ENCODE data around the gene SLC12A7.
"Not testable (repeated sequence)": the region's sequence is repeated elsewhere in the genome, so short reads cannot be mapped to it uniquely, and the experiment has no call there.

Gene SLC12A7

DNA sequence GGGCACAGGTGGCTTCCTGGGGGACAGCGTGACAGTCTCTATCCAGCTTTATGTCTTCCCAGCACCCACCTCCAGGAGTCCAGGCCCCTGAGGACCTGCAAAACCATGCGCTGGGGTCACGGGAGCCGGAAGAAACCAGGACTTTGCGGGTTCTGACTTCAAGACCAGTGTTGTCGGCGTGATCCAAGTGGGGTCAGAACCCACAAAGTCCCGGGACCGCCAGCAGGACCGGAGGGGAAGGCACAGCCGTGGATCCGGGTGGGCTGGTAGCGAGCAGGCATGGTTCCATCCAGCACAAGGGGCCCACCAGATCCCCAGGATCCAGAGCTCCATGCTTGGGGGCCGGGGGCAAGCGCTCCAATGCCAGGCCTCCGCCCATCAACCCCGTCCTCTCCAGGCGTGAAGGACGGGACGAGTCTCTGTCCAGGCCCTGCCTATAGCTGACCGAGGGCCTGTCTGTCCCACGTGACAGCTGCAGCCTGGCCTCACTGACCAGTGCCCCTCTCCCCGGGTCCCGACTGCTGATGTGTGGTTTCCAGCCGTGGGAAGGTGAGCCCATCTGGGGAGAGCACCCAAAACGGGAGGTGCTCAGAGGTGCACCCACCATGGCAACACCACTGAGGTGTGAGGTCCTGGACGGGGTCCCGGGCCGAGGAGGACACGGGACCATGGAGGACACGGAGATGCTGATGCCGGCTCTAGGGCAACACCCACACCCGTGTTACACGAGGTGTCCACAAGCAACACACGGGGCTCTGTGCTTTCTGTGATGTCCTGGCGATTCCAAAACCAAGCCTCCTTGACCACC lies 48.9 kb downstream of the SLC12A7 start:
- DNase-seq (ENCODE audit: low spot score), result no peak

- DNase-seq (ENCODE audit: low spot score), result no peak
Measured at GRCh38 chr5:1061916-1062315, 49.9 kb downstream of the SLC12A7 start.

- not testable (repeated sequence) for DNase-seq (ENCODE audit: low spot score)
Measured at GRCh38 chr5:1061292-1061691, 50.6 kb downstream of the SLC12A7 start.

GRCh38 chr5:1060535-1060981 lies 51.3 kb downstream of the SLC12A7 start:
- DNase-seq (ENCODE audit: low spot score), result no peak

DNA sequence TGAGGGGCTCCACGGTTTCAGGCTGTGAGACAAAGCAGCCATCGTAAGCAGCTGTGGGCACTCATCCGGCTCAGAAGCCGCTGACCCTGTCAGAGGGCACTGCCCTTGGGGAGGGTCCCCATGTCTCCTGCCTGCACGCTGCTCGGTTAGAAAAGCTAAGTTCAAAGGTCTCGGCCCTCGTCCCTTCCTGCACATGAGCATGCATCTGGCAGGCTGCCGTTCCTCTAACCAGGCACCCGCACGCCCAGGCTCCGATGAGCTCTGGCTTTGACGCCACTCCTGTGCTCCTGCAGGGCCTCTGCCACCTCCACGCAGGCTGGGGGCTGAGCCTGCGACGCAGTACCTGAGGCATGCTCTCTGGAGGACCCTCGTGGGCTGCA lies 52.0 kb downstream of the SLC12A7 start:
- no peak for DNase-seq (ENCODE audit: low spot score)

- no peak for DNase-seq (ENCODE audit: low spot score)
Measured at GRCh38 chr5:1058988-1059883, 52.6 kb downstream of the SLC12A7 start.

- no peak for DNase-seq (ENCODE audit: low spot score)
Measured at GRCh38 chr5:1058083-1058945, 53.5 kb downstream of the SLC12A7 start.

GRCh38 chr5:1057485-1058082 lies 54.3 kb downstream of the SLC12A7 start:
- no peak for DNase-seq (ENCODE audit: low spot score)

GRCh38 chr5:1056611-1057484 lies 55.0 kb downstream of the SLC12A7 start:
- no peak for DNase-seq (ENCODE audit: low spot score)

DNA sequence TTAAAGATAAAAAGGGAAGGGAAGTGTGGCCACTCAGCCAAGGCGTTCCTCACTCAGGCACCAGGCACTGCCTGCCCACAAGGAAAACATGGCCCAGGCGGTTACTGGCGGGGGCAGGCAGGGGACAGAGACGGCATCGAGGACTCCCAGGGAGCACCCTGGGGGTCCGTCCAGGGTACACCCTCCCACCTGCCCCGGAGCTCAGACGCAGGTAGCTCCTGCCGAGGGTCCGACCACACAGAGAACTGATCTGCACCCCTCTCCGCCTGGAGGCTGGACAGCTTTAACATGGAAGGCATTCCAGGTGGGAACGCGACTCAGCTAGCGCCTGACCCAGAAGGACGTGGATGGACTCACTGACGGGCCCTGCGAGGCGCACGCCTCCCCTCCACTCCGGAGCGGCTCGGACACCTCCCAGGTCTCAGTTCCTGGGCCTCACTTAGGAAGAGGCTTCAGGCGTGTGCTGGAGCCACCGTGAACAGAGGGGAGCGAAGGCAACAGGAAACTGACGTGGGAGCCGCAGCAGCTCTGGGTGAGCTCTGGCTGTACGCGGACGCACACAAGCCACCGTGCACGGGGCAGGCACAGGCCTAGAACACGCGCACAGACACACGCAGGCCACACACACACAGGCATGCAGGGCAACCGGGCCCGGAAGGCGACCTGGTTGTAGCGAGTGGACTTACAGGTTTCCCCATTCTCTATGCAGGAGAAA lies 55.8 kb downstream of the SLC12A7 start:
- no peak for DNase-seq (ENCODE audit: low spot score)

DNA sequence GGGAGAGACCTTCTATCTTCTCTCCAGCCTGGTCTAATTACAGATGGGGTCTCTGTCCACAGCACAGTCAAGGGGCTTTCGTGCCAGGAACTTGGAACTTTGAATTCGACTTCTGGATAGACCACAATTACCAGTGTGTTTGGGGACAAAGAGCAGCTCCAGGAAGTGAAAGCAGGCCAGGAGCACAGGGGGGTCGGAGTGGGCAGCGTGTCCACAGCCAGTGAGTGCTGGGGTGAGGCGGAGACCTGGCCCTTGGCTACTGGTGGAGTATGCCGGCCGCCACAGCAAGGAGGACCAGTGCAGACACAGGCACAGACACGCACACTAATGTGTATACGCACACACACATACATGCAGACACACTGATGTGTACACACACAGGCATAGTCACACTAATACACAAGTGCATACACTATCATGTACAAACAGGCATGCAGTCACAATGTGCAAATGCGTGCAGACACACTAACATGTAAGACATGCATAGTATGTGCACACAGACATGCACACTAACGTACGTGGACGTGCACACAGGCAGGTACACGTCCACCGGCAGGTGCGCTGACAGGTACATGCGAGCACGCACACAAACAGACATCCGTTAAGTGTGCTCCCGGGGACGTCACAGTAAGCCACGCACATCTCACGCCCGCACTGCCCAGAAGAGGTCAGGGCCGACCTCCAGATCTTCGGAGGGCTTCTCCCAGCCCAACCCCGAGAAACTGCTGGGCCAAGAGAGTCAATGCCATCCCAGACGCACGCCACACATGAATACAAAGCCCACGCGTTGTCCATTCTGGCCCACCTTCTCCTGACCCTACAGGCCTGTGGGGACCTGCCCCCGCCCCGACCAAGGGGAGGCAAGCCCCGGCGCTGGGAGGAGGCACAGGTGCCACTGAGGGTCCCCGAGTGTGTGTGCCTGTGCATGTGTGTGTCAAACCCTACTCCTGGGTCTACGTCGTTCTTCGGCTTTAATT lies 56.8 kb downstream of the SLC12A7 start:
- no peak for DNase-seq (ENCODE audit: low spot score)

DNA sequence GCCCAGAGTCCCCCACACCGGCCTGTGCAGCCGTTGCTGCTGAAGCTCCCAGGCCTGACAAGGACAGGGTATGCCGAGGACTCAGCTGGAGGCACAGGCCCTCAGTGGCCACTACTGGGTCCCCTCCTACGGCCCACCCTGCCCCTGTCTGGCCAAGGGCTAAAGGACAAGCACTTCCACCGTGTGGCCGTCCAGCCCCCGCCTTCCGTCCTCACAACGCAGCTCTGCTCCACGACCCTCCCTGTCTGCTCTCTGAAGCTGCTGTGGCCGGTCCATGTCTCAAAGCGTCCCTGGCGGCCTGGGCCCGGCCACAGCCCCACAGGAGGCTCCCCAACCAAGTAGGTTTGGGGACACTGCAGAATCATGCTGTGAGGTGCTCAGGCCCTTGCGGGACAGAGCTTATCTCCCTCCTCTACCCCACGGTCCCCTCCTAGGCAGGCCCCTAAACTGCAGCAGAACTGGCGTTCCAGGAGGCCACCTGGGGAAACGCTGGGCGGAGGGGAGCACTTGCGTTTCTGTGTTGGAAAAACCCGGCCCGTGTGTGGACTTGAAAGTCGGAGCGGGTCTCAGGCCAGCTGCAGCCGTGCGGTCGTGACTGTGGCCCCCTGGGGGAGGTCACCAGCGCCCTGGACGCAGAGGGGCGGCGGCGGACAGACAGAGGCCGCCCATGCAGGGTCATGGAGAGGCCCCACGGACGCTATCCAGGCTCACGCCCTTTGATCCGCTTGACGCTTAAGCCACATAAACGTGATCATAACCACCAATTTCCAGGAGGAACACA lies 57.7 kb downstream of the SLC12A7 start:
- no peak for DNase-seq (ENCODE audit: low spot score)

GRCh38 chr5:1053391-1054017 lies 58.4 kb downstream of the SLC12A7 start:
- DNase-seq (ENCODE audit: low spot score), result no peak

DNA sequence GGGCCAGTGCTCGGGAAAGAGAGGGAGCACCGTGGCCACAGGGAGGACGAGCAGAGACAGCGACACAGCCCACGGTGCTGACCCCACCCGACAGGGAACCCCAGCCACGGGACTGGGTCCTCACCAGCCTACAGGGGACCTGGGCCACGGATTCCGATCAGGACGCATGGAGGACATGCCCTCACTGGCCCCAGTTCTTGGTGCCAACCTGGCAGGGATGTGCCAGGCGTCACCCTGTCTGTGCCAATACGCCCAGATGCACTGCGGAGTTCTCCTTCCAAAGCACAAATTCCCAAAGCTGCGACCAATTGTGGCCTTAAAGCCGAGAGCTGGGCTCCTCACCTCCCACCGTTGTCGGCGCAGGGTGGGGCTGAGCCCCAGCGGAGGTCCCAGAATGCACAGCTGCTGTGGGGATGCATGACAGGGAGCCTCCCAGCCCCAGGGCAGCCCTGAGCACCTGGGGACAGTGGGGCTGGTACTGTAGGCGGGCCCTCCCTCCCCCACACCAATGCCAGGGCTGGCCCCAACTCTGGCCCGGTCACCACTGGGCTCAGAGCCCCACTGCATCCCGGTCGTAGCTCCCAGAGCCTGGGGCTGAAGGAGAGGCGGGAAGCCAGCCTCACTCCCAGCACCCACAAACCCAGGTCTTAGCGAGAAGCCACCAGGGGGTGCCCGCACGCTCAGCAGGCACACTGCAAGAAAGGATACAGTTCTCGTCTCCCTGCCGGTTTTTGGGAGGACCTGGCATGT lies 59.0 kb downstream of the SLC12A7 start:
- no peak for DNase-seq (ENCODE audit: low spot score)

- DNase-seq (ENCODE audit: low spot score), result no peak
Measured at GRCh38 chr5:1052076-1052475, 59.8 kb downstream of the SLC12A7 start.

DNA sequence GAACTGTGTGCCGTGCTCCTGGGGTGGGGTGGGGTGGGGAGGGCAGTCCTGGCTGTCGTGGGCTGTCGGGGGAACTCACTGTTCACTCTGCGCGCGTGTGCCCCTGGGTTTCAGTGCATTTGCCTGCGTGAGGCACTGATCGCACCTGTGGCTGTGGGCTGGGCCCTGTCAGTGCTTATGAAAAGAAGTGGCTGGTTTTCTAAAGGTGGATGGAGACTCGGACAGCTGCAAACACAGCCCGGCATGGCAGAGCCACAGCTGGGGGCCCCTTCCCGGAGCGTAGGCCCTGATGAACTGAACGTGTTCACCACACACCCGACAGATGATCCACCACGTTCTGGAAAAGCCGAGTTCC lies 60.5 kb downstream of the SLC12A7 start:
- no peak for DNase-seq (ENCODE audit: low spot score)

All from kidney capillary endothelial cell (primary cell).